K562 (cell line): ENCODE data around the gene ADM5. TPM values are rescaled to one million over a fixed set of nuclear protein-coding genes. Genes with fewer than 3 reads are reported as not detected.

Experiments
- E2F6 ChIP-seq, 2 experiments: IDR thresholded peaks; 2 replicates each; pipeline ENCODE4 v1.6.1; 2011; ENCODE audit warnings: borderline replicate concordance in 1 of 2, control low read depth in 1 of 2, low read depth in 1 of 2, low read length in 1 of 2, mild to moderate bottlenecking in 1 of 2, mixed read lengths in 1 of 2, moderate library complexity in 1 of 2; ENCODE audit not compliant: insufficient read depth in 1 of 2, insufficient read length in 1 of 2, poor library complexity in 1 of 2, severe bottlenecking in 1 of 2; ENCODE audit errors: extremely low read depth in 1 of 2
- ELF4 ChIP-seq: fragments of 450-650 bp; formaldehyde crosslinking; IDR thresholded peaks from 2 replicates; pipeline ENCODE4 v1.4.0; 2022; ENCODE audit warnings: missing genetic modification characterization
- HMGN3 ChIP-seq: IDR thresholded peaks from 2 replicates; pipeline ENCODE4 v1.6.1; 2011; ENCODE audit warnings: borderline replicate concordance, low read depth, mild to moderate bottlenecking, mixed read lengths, low read length; ENCODE audit not compliant: insufficient read length; ENCODE audit errors: extremely low read depth
- L3MBTL2 ChIP-seq: fragments of 450-650 bp; IDR thresholded peaks from 2 replicates; pipeline ENCODE4 v1.6.1; 2016; ENCODE audit warnings: mild to moderate bottlenecking, moderate library complexity
- NFXL1 ChIP-seq: fragments of 450-650 bp; formaldehyde crosslinking; IDR thresholded peaks from 2 replicates; pipeline ENCODE4 v1.4.0; 2021; ENCODE audit warnings: mild to moderate bottlenecking
- PHF21A ChIP-seq: fragments of 450-650 bp; IDR thresholded peaks from 2 replicates; pipeline ENCODE4 v1.6.1; 2017; ENCODE audit warnings: low read depth, borderline replicate concordance
- SMAD1 ChIP-seq: fragments of 150-350 bp; IDR thresholded peaks from 2 replicates; pipeline ENCODE4 v1.6.1; 2014; ENCODE audit warnings: low read length, low read depth; ENCODE audit not compliant: partially characterized antibody
- SMAD3 ChIP-seq: fragments of 450-650 bp; formaldehyde crosslinking; conservative IDR thresholded peaks from 2 replicates; pipeline ENCODE4 v1.4.0; 2020; ENCODE audit warnings: mild to moderate bottlenecking
- SNRNP70 ChIP-seq: fragments of 200-400 bp; formaldehyde crosslinking; optimal IDR thresholded peaks from 2 replicates; pipeline ENCODE3; 2017; ENCODE audit warnings: low read depth, low read length
- SRF ChIP-seq, 2 experiments: fragments of 250-450, 450-650 bp in 1 of 2; sonication (Bioruptor Pico) in 1 of 2; sonication (generic) in 1 of 2; formaldehyde crosslinking; IDR thresholded peaks; 2 replicates each; pipeline versions ENCODE4 v1.5.0 to v1.5.1; 2020 to 2022; ENCODE audit warnings: mild to moderate bottlenecking in 1 of 2, missing genetic modification reagents in 1 of 2
- SRSF1 ChIP-seq: fragments of 200-400 bp; formaldehyde crosslinking; IDR thresholded peaks from 2 replicates; pipeline ENCODE4 v1.6.1; 2017; ENCODE audit warnings: mild to moderate bottlenecking, low read depth, low read length, moderate library complexity
- ZFP30 ChIP-seq: fragments of 250-450 bp; sonication (Bioruptor Pico); IDR thresholded peaks from 2 replicates; pipeline ENCODE4 v1.8.0; 2022; ENCODE audit warnings: moderate library complexity, mild to moderate bottlenecking, inconsistent platforms, borderline replicate concordance
- ZNF282 ChIP-seq: sonication (generic); formaldehyde crosslinking; IDR thresholded peaks from 2 replicates; pipeline ENCODE4 v1.8.1; 2023; ENCODE audit warnings: missing genetic modification reagents
- ZNF584 ChIP-seq: fragments of 200-800 bp; sonication (Bioruptor generic); IDR thresholded peaks from 2 replicates; pipeline ENCODE4 v1.6.1; 2016; ENCODE audit warnings: low read depth, mild to moderate bottlenecking, missing genetic modification characterization, missing compliant biosample characterization
- ZNF717 ChIP-seq: fragments of 250-450 bp; sonication (Bioruptor Pico); IDR thresholded peaks from 2 replicates; pipeline ENCODE4 v1.5.0; 2021
- polyA plus RNA-seq, 8 experiments: library from polyadenylated mRNA; depleted of rRNA in 4 of 8; stranded (reverse) in 5 of 8; unstranded in 3 of 8; fragments of >200 nt; fragmentation: Nextera tagmentation in 2 of 8; fragmentation: Illumina TruSeq in 1 of 8; extraction: Ambion mirVana in 2 of 8; extraction: Trizol in 1 of 8; gene quantifications; 2 replicates each; pipeline versions ENCODE4 v1.2.1 to v1.2.3, GENCODE V29; 2011 to 2014; ENCODE audit warnings: inconsistent platforms in 1 of 8, missing spikeins in 1 of 8
- total RNA-seq, 7 experiments: library from RNA; depleted of rRNA in 6 of 7; stranded (reverse); fragments of >200 nt in 6 of 7; fragmentation: Illumina TruSeq in 2 of 7; extraction: Trizol in 2 of 7; gene quantifications; 2 replicates each; pipeline versions ENCODE4 v1.2.1 to v1.2.3, GENCODE V29; 2011 to 2021; ENCODE audit warnings: low replicate concordance in 1 of 7
- TF ChIP-seq, protein P1 (sequence below): IDR thresholded peaks from 2 replicates; pipeline ENCODE4 v1.6.1; 2014; ENCODE audit warnings: antibody characterized with exemption
- TF ChIP-seq, protein P2 (sequence below): fragments of 450-650 bp; formaldehyde crosslinking; conservative IDR thresholded peaks from 2 replicates; pipeline ENCODE4 v1.4.0; 2022; ENCODE audit warnings: mild to moderate bottlenecking, missing genetic modification characterization

ADM5 gene
- total and polyA plus RNA-seq, 9 of the 15 experiments (the other 6 are each of a cell fraction or from before 2014, with no cell fraction given), result 0.13 to 8.4 (median 2.0) TPM; not detected in 1

GRCh38 chr19:49710372-49710951 lies 21.1 kb downstream of the ADM5 start (continued):
- TF ChIP-seq E2F6 (IDR thresholded peaks at IDR 0.05; ENCODE audit: borderline replicate concordance in 1 of 2, extremely low read depth in 1 of 2, insufficient read depth in 1 of 2, insufficient read length in 1 of 2, low read depth in 1 of 2, low read length in 1 of 2, poor library complexity in 1 of 2, severe bottlenecking in 1 of 2), result peak in 1 of 2 experiments; percentile 45
- TF ChIP-seq, protein P1, sequence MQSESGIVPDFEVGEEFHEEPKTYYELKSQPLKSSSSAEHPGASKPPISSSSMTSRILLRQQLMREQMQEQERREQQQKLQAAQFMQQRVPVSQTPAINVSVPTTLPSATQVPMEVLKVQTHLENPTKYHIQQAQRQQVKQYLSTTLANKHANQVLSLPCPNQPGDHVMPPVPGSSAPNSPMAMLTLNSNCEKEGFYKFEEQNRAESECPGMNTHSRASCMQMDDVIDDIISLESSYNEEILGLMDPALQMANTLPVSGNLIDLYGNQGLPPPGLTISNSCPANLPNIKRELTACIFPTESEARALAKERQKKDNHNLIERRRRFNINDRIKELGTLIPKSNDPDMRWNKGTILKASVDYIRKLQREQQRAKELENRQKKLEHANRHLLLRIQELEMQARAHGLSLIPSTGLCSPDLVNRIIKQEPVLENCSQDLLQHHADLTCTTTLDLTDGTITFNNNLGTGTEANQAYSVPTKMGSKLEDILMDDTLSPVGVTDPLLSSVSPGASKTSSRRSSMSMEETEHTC, result no peak
- 0 out of 2 replicates have a peak, but pooled peaks have one; percentile 43 for TF ChIP-seq ZNF584 (CRISPR knock-in tag)
- TF ChIP-seq NFXL1, result no peak
- peak; percentile 61; the same call in 1 of the 2 replicates for TF ChIP-seq L3MBTL2
- TF ChIP-seq, protein P2, sequence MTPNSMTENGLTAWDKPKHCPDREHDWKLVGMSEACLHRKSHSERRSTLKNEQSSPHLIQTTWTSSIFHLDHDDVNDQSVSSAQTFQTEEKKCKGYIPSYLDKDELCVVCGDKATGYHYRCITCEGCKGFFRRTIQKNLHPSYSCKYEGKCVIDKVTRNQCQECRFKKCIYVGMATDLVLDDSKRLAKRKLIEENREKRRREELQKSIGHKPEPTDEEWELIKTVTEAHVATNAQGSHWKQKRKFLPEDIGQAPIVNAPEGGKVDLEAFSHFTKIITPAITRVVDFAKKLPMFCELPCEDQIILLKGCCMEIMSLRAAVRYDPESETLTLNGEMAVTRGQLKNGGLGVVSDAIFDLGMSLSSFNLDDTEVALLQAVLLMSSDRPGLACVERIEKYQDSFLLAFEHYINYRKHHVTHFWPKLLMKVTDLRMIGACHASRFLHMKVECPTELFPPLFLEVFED (CRISPR knock-in tag), result no peak
- TF ChIP-seq ZFP30, result no peak
- TF ChIP-seq SNRNP70, result no peak
- no peak for TF ChIP-seq ZNF282 (CRISPR knock-in tag)
- TF ChIP-seq SMAD3 (CRISPR knock-in tag), result no peak
- no peak for TF ChIP-seq SRF (CRISPR knock-in tag; IDR thresholded peaks at IDR 0.05)
- no peak for TF ChIP-seq PHF21A
- no peak for TF ChIP-seq SRSF1
- no peak for TF ChIP-seq SMAD1
- no peak for TF ChIP-seq ELF4 (CRISPR knock-in tag)
- TF ChIP-seq HMGN3, result no peak
- TF ChIP-seq ZNF717, result no peak
